Neural crest cell (in vitro differentiated cells): ENCODE data around the gene MOGAT2. TPM values are rescaled to one million over a fixed set of nuclear protein-coding genes. Genes with fewer than 3 reads are reported as not detected.

Experiments
- DNase-seq: peaks from one replicate; pipeline ENCODE4 v3.0.0; 2021; ENCODE audit warnings: low read depth, mixed read lengths, low spot score
- H3K27ac Mint-ChIP-seq: one replicate; pipeline ENCODE4 v1.8.0; 2021; ENCODE audit warnings: mild to moderate bottlenecking, mixed read lengths; ENCODE audit not compliant: unreplicated experiment
- H3K27me3 Mint-ChIP-seq: 2 replicates; pipeline ENCODE4 v1.8.0; 2021; ENCODE audit warnings: low read depth, mild to moderate bottlenecking, mixed read lengths
- H3K36me3 Mint-ChIP-seq: 2 replicates; pipeline ENCODE4 v1.8.0; 2021; ENCODE audit warnings: low read depth, mild to moderate bottlenecking, mixed read lengths
- H3K4me1 Mint-ChIP-seq: 2 replicates; pipeline ENCODE4 v1.8.0; 2021; ENCODE audit warnings: mixed read lengths
- H3K4me3 Mint-ChIP-seq: one replicate; pipeline ENCODE4 v1.8.0; 2021; ENCODE audit warnings: mild to moderate bottlenecking, mixed read lengths
- H3K9me3 Mint-ChIP-seq: 2 replicates; pipeline ENCODE4 v1.8.0; 2021; ENCODE audit warnings: mixed read lengths
- long read RNA-seq: library from polyadenylated mRNA; unstranded; transcript quantifications from one replicate; pipeline ENCODE4 v2.0.0, GENCODE V29; 2020
- total RNA-seq: library from RNA; stranded (reverse); gene quantifications from 2 replicates; pipeline ENCODE4 v1.2.1, GENCODE V29; 2021
- TF ChIP-seq, protein P1 (sequence below): fragments of 200-600 bp; sonication (generic); conservative IDR thresholded peaks from 2 replicates; pipeline ENCODE4 v1.5.0; 2021; ENCODE audit warnings: antibody characterized with exemption, mild to moderate bottlenecking

The MOGAT2 gene
- total RNA-seq, result not detected in 2 replicates
- long read RNA-seq, result 0 reads

DNA sequence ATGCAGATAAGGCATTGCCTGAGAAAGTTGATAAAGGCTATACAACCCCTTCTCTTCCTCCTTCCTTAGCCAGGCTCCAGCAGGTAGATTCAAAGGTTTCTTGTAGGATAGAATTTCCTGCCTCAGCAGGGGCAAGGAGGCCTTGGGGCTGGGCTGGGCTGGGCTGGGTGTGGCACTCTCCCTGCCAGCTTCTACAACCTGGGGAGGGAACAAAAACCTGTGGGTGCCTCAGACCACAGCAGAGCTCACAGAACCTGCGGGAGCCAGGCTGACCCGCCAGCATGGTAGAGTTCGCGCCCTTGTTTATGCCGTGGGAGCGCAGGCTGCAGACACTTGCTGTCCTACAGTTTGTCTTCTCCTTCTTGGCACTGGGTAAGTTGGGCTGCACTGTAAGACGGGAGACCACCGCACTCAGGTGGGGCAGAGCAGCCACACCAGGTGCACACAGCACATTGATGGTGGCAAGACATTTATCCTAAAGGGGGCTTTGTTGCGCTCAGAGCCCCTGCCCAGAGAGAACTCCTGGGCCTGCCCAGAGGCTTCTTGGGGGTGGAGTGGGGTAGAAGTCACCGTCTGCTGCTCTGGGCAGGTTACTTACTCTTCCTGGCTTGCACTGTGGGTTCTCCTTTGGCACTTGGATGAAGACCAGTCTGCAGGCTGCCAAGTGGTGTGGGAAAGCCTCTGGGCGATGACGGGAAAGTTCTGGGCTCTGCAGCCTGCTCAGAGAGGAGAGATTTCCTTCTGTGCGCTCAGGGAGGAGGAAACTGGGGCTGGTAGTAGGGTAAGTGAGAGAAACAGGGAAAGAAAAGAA is at the start of gene MOGAT2:
MOGAT2 (plus strand) TSS at position 231 of the 811 bp plus-strand sequence; CDS start at position 282, 51 bp downstream.
- Mint-ChIP-seq H3K36me3 (no peaks in the 10 kb centered on the region), H3K4me3 (no peak within 1 kb of the TSS), H3K27ac (no peak within 1 kb of the TSS), H3K27me3 (peaks cover 2% of the 10 kb centered on the region), H3K9me3 (no peaks in the 10 kb centered on the region), H3K4me1 (no peaks in the 10 kb centered on the region)
- TF ChIP-seq, protein P1, sequence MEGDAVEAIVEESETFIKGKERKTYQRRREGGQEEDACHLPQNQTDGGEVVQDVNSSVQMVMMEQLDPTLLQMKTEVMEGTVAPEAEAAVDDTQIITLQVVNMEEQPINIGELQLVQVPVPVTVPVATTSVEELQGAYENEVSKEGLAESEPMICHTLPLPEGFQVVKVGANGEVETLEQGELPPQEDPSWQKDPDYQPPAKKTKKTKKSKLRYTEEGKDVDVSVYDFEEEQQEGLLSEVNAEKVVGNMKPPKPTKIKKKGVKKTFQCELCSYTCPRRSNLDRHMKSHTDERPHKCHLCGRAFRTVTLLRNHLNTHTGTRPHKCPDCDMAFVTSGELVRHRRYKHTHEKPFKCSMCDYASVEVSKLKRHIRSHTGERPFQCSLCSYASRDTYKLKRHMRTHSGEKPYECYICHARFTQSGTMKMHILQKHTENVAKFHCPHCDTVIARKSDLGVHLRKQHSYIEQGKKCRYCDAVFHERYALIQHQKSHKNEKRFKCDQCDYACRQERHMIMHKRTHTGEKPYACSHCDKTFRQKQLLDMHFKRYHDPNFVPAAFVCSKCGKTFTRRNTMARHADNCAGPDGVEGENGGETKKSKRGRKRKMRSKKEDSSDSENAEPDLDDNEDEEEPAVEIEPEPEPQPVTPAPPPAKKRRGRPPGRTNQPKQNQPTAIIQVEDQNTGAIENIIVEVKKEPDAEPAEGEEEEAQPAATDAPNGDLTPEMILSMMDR, result no peak
- no peak for DNase-seq

DNA sequence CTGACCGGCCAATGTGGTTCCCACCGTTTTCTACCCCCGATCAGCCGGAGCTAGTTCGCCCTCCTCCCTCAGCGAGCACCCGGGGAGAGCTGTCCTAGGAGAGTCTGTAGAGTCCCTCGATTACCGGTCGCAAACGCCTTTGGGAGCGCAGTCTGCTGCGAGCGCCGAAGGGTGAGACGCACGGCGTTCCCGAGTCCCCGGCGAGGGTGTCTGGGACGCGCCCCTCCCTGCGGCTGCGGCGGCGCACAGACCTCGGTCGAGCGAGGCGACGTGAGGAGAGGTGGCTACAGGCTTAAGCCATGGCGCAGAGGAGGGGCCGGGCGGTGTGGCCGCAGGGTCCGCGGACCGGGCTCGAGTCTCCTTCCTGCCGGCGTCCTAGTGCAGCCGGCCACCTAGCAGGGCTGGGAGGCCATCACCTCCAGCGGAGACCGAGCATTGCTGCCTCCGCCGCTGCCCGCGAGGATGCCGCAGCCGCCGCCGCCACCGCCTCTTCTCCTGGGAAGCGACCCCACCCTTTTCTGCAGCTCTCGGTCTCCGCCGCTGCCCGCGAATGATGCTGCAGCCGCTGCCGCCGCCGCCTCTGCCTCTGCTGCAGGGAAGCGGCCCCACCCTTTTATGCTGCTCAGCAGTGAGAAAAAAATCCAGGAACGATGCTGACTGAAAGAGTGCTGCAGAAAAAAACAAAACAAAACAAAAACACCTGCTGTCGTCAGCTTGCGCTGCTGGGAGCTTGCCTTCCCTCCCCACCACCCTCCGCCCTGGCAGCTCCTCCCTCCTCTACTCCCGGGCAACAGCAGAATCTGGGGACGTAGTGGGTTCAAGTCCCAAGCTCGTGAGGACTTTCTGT is 49.0 kb upstream of the MOGAT2 start, which contains the start of gene MAP6:
MAP6 (minus strand) TSS at position 588 of the 847 bp plus-strand sequence. CDS start 669 bp downstream, outside the sequence.
- Mint-ChIP-seq H3K36me3 (no peaks in the 10 kb centered on the region), H3K4me3 (peak within 1 kb of the TSS; percentile 93), H3K9me3 (peaks cover 4% of the 10 kb centered on the region), H3K27me3 (peaks cover 74% of the 10 kb centered on the region), H3K27ac (peak within 1 kb of the TSS; percentile 94), H3K4me1 (peaks cover 18% of the 10 kb centered on the region)
- DNase-seq, result peak; percentile 45
- TF ChIP-seq, protein P1, result no peak

DNA sequence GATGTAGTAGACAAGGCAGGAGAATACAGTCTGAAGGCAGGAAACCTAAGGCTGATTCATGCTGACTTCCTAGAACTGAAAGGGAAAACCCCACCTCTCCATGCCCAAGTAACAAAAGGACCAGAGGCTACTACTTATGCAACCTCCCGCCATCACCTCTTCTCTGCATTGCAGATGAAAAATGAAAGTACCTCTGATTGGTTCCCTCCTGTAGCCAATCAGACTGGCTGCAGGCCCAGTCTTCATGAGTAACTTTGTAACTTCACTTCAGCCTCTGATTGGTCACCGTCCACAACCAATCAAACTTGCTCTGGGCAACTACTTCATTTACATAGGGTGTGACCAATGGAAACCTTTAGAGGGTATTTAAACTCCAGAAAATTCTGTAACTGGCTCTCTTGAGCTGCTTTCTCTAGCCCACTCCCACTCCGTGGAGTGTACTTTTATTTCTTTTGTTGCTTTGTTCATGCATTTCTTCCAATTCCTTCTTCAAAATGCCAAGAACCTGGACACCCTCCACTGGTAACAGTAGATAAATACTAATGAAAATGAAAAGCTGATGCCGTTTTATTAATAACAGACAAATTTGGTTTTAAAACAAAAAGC is 43.6 kb upstream of the MOGAT2 start:
- H3K4me1 Mint-ChIP-seq, result no peaks in the 10 kb centered on the region
- H3K27me3 Mint-ChIP-seq, result peaks cover 78% of the 10 kb centered on the region
- no peaks in the 10 kb centered on the region for H3K36me3 Mint-ChIP-seq
- no peak overlapping the region for H3K27ac Mint-ChIP-seq
- no peak overlapping the region for H3K4me3 Mint-ChIP-seq
- peaks cover 9% of the 10 kb centered on the region for H3K9me3 Mint-ChIP-seq
- DNase-seq, result no peak
- TF ChIP-seq, protein P1, result no peak

DNA sequence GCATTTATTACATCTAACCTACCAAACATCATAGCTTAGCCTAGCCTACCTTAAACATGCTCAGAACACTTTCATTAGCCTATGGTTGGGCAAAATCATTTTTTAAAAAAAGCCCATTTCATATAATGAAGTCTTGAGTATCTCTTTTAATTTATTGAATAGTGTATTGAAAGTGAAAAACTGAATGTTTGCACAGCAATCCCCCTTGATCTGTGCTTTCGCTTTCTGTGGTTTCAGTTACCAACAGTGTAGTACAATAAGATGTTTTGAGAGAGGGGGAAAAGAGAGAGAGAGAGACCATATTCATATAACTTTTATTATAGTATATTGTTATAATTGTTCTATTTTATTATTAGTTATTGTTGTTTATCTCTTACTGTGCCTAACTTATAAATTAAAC is 40.4 kb upstream of the MOGAT2 start:
- DNase-seq, result no peak
- Mint-ChIP-seq H3K9me3 (peaks cover 9% of the 10 kb centered on the region), H3K4me1 (no peaks in the 10 kb centered on the region), H3K27me3 (peaks cover 61% of the 10 kb centered on the region), H3K27ac (no peak overlapping the region), H3K36me3 (no peaks in the 10 kb centered on the region), H3K4me3 (no peak overlapping the region)
- TF ChIP-seq, protein P1, result no peak

DNA sequence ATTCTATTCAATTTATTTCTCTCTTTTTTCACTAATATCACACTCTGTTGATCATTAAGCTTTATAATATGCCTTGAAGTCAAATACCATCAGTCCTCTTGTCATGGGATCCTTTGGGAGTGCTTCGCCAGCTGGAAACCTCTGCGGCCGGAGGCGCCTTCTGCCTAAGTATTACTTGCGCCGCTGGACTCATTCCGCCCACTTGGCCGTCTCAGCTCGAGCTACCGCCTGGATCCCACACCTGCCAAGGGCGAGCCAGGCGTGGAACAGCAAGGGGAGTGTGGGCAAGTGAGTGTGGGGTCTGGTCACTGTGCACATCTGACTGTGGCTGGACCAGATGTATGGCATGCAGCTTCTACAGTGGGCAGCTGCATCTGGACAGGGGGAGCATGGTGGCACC is 39.7 kb upstream of the MOGAT2 start:
- Mint-ChIP-seq H3K27me3 (peaks cover 60% of the 10 kb centered on the region), H3K4me1 (no peaks in the 10 kb centered on the region)

More for the DNA sequence above, 39.7 kb upstream of the MOGAT2 start:
- DNase-seq, result no peak
- Mint-ChIP-seq H3K27ac (no peak overlapping the region), H3K4me3 (no peak overlapping the region), H3K9me3 (peaks cover 11% of the 10 kb centered on the region), H3K36me3 (no peaks in the 10 kb centered on the region)
- TF ChIP-seq, protein P1, result no peak
